HT1080 (cell line): ENCODE data around the gene GPR18. TPM values are rescaled to one million over a fixed set of nuclear protein-coding genes. Genes with fewer than 3 reads are reported as not detected.

ENCODE experiments used
- DNase-seq: peaks from one replicate; pipeline ENCODE4 v3.0.0-alpha.2; 2015; ENCODE audit warnings: low read depth
- total RNA-seq: library from RNA; depleted of rRNA; stranded (reverse); fragments of >200 nt; shearing (Covaris generic); gene quantifications from 2 replicates; pipeline ENCODE4 v1.2.3, GENCODE V29; 2014

Gene GPR18
- total RNA-seq, 1 experiment from 2014 or later: not detected

DNA sequence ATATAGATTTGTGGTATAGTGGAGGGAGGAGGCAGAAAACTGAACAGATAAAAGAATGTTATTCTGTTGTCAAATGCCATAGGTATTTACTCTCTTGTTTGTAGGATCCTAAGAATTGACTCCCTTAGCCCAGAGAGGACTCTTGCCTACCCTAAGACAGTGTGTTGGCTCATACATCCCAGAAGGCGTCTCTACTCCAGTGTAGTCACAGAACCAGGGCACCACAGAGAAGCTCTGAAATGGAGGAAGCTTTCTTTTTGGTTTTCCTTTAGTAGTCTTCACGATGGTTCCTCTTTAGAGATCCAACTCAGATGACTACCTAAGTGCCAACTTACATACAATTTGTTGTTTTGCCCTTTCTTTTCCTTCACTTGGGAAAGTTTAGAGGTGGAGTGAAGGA lies 35.0 kb upstream of the GPR18 start:
- no peak for DNase-seq

DNA sequence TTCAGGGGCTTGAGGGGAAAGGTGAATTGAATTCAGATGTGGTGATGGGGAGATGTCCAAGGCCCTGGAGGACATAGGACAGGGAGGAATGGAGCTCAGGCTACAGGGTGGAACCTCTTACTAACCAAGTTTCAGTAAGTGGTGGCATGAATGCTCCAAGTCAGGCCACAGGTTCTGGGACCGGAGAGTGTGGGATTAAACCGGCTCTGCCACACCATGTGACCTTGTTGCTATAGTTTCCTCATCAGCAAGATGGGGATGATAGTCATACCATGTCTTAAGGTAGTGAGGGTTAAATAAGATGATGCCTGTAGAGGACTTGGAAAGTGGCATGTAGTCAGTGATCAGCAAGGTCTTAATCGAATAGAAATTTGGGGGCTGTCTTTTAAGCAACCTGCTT lies 32.7 kb upstream of the GPR18 start:
- no peak for DNase-seq

DNA sequence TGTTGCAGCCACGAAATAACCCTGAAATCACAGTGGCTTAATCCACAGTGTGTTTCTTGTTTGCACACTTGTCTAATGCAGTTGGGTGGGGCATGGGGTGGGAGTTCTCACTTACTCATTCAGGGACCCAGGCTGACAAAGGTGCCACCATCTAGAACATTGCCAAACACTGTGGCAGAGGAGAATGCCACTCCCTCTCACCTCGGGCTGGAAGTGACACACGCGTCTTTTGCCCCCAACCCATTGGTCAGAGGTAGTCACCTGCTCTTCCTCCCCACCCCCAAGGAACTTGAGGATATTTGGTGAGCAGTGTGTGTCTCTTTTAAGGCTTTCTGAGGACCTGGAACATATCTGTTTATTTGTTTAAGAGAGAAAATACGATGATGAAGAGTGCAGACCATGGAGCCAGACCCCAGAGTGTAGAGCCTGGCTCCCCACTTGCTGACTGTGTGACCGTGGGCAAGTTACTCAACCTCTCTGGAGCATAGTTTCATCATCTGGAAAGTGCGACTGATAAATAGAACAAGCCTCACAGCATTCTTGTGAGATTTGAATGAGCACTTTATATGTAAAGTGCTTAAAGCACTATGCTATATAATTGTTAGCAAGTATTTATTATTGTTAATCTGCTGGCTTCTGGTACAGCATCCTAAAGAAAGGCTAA lies 31.6 kb upstream of the GPR18 start:
- no peak for DNase-seq

DNA sequence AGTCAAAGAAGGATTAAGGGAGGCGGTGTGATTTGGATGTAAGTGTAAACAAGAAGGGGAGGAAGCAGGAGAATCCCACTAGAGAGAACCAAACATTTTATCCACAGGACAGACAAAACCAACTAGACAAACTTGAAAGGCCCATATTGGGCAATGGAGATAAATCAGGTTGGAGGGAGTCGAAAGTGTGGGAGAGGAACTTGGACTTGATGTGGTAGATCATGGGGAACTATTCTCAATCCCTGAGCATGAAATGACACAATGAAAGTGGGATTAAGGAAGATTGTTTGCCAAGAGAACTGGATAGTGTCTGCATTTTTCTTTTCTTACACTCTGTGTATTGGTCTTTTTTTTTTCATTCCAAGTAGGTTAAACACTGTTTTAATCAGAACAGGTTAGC lies 31.1 kb upstream of the GPR18 start:
- DNase-seq: no peak

DNA sequence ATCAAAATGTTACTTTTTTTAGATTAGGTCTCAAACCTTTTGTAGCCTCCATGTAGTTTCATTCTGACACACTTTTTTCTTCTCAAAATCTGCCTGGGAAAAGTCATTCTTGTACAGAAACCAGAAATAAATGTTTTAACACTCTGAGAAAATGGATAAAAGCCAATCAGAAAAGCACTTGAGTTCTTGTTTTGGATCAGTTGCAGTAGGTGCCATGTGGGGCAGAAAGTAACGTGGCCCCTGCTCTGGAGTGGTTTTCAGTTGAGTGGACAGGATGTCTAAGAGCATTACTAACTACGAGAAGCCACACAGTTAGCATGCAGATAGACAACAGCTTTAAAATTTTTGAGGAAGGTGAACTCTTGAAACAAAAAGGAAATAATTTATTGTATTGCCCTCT lies 29.9 kb upstream of the GPR18 start:
- no peak for DNase-seq

DNA sequence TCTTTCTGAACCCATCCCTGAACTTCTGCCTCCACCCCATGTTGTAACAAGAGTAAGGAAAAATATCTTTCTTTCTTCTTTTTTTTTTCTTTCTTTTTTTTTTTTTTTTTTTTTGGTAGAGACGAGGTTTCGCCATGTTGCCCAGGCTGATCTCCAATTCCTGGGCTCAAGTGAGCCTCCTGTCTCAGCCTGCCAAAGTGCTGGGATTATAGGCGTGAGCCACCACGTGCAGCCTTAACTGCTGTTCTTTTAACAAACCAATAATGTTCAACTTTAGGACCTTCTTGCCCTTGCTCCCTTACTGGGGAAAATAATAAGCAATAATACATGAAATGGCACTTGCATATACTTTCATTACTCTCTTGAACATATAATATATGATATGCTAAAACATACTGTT lies 29.4 kb upstream of the GPR18 start:
- no peak for DNase-seq

DNA sequence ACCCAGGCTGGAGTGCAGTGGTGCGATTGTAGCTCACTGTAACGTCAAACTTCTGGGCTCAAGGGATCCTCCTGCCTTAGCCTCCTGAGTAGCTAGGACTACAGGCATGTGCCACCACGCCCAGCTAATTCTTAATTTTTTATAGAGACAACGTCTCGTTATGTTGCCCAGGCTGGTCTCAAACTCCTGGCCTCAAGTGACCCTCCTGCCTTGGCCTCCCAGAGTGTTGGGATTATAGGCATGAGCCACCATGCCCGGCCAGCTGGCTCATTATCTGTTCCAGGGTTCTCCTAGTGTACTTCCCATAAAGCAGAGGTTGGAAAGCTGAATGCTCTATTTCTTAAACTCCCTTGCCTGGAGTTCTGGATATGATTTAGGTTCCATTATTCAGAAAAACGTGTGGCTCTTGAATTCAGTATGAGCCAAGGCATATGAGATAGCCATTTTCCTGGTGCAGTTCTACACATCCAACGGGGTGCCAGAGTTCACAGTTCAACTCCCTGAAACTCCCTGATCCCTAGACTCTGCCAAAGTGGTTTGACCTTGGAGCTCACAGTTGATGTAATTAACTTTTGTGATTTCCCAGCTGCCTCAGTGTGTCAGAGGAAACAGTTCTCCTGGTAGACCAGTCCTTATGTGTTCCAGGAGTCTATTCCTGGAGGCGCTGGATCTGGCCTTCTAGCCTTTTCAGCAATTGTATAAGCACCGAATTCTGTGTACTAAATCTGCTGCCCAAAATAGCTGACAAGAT lies 27.4 kb upstream of the GPR18 start:
- DNase-seq: no peak

DNA sequence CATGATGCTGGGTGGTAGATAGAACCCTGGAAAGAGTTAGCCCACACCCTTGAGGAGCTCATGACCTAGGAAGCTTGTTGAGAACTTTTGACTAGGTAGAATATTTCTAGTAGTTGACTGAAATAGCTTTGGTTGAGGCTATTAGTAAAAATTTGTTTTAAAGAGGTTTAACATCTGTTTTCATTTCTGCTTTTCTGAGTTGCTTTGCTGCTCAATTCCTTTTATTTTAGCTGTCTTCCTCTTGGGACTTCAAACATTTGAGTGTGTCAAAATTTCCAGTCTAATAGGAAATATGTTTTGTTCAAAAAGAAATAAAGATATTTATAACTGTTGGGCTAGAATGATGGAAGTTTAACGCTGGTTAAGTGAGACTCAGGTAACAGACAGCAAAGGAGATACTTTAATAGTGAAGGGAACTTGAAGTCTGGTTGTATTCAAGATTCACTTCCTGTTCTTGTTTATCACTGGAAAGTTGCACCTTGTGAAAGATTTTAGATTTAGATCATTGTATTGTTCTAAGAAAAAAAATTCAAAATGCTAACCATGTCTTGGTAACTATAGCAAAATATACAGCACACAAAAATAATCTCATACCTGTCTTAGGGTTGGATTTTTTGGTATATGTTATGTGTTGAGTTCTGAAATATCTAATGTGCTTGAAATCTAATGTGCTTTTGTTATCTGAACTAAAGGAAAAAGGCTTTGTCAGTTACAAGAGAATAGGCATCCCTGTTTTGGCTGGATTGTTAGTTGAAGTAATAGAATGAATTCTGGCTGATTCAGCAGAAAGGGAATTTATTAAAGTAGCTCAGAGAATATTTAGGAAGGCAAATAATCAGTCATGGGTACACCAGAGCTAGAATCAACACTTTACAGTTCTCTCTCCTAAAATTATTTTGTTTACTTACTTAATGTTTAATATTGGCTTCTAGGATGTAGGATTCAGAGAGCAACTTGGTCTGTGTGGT lies 24.4 kb upstream of the GPR18 start:
- no peak for DNase-seq

DNA sequence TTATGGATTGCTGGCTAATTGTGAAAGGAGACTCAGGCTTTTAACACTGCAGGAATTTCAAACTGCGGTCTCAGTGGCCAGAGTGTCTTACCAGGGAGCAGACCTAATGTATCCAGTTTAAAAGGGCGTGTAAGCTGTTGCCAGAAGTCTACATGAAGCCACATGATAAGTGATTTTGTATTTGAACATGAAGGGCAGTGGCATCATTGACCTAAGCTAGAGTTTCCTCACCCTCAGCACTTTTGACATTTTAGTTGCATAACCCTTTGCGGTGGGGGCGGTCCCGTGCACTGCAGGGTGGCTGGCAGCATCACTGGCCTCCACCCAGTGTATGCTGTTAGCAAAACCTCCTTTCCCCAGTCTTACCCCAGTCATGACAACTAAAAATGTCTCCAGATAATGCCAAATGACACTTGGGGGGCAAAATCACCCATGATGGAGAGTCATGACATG lies 23.7 kb upstream of the GPR18 start:
- no peak for DNase-seq

DNA sequence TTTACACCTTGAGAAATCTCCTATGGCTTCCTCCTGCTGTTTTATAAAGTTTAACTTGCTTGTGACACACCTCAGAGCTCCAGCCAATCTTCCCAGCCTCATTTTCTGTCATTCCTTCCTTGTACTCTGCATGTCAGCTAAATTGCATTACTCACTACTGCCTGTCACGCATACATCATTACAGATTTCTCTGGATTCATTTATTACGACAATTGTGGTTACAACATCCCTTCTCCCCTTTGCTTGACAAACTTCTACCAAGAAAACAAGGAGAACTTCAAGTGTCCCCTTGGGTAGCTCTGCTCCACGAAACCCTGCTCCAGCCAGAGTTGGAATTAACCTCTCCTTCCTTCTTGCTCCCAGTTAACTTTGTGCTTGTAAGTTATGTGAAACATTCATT lies 22.0 kb upstream of the GPR18 start:
- DNase-seq: peak; percentile 26

DNA sequence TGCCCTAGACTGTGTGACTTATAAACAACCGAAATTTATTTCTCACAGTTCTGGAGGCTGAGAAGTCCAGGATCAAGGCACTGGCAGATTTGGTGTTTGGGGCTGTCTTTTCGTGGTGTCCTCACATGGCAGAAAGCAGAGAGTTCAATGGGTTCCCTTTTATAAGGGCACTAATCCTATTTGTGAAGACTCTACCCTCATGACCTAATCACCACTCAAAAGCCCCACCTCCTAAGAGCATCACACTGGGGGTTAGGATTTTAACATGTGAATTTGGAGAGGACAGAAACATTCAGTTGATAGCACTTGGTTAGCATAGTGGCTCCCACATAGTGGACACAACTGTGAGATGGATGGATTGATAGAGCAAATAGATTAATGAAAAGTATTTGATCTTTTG lies 21.5 kb upstream of the GPR18 start:
- DNase-seq: no peak

DNA sequence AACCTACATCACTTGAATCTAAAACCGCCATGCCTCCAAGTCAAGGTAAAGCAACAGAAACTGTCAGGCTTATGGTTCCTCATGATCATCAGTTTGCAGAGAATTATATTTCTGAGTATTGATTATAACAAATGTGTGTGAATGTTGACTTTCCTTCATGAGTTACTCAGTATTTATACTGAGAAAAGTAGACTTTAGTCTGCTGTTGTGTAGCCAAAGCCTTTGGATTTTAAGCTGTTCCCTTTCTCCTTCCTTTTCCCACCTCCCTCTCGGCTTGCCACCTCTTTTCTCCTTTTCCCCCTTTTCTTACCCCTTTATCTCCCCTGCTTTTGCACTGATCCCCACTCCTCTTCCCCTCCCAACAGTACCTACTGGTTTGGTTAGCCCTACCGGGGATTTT lies 20.7 kb upstream of the GPR18 start:
- DNase-seq: no peak

DNA sequence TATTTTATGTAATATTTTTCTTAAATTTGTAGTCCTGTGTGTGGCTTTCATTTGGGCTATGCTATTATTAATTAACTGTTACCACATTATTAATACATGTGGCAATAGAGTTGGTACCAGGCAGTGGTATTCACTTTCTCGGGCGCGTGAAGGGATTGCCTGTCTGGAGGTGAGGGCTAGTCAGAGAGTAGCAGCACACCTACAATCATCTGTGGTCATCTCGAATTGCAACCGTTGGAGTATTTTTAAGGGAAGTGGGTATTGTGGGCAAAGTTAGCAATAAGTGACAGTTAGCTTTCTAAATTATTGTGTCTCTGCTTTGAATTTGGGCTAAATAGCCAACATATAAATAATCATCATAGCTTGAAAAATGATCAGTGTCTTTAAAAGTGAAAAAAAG lies 20.0 kb upstream of the GPR18 start:
- DNase-seq: no peak

DNA sequence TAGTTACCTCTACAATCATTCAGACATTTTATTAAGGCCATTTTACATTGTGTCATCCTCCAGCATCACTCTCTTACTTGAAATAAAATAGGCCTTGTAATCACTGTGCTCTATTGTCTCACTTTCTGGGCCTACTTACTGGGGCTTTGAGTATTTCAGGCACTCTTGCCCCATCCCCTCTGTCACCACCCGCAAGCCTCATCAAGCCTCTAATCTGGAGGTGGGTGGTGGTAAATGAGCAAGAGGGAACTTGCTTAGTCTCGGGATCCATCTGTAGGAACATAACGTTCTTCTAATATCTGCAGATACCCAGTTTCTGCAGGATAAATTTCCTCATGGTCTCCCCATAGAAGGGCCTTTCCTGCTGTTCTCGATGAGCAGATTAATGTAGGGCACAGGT lies 19.4 kb upstream of the GPR18 start:
- DNase-seq: no peak

DNA sequence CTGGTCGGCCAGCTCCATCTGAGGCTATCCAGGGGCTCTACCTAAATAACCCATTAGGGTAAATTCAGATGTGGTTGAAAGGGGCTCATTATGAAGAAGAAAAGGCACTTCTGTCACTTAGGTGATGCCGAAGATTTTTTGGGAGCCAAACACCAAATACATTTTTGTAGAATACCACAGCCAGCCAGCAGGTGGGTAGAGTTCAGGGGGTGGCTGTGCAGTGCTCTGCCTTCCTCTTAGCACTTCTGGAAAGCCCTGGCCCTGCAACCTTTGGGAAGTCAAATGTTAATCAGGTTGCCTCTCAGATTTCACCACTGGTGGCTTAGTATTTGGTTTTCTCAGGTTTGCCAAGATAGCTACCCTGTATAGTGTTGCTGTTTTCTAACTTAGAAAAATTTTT lies 18.5 kb upstream of the GPR18 start:
- no peak for DNase-seq

DNA sequence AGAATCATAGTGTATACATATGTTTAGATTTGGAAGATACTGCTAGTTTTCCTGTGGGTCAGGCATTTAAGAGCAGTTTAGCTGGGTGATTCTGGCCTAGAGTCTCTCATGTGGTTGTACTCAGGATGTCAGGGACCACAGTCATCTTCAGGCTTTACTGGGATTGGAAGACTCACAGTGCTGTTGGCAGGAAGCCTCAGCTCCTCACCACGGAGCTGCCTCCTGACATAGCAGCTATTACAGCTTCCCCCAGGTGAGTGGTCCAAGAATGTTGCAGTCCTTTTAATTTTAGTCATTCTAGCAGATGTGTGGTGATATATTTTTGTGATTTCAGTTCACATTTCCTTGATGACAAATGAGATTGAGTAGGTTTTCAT lies 16.9 kb upstream of the GPR18 start:
- peak; percentile 88 for DNase-seq

DNA sequence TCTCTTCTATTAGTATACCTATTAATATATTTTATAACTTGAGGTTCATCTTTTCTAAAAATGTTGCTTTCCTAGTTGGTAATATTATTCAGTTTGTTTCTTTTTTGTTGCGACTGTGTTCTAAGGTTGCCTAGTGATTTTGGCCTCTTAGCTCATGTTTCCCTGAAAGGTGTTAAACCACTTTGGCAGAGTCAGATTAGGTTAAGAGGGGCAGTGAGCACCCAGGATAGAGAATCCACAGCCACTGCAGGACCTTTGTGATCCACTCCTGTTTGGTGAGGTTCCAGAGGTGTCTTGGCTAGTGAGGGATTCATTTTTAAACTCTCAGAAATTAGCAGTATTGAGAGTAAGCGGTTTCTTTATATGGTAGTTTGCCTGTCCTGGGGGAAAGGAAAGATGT lies 14.9 kb upstream of the GPR18 start:
- DNase-seq: no peak

DNA sequence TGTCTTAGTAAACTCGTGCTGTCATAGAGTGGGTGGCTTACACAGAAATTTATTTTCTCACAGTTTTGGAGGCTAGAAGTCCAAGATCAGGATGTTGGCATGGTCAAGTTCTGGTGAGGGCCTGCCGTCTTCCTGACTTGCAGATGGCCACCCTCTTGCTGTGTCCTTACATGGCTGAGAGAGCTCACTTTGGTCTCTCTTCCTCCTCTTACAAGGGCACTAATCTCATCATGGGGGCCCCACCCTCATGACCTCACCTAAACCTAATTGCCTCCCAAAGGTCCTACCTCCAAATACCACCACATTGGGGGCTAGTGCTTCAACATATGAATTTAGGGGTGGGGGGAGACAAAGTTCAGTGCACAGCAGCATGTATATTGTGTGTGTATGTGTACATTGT lies 14.3 kb upstream of the GPR18 start:
- DNase-seq: no peak

DNA sequence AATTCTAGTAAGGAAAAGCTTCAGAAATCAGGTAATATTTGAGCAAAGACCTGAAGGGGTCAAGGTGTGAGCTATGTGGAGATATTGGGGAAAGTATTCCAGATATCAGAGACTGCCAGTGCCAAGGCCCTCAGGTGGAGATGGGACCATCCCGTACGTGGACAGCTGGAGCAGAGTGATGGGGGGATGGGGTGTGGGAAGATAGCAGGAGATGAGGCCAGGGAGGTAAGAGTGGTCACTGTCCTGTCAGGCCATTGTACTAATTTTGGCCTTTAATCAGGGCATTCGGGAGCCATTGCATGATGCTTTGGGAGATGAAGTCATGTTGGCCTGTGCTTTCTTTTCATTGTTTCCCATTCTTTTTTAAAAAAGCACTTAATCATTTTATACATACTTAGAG lies 13.1 kb upstream of the GPR18 start:
- DNase-seq: no peak

DNA sequence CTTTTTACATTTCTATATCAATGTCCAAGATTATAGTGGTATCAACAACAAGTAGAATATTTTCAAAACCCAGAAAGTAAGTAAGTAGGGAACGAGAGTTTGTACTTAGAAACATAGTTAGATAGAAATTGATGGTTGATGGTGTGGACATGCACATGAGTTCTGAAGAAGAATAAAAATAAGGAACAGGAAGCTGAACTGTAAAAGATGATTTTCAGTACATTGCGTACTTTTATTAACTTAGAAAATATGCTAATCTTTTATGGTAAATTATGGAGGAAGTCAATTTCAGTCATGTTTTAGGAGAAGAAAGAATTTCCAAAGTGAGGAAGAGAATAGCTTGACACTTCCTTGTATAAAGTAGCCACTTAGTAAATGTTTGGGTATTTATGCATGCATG lies 12.3 kb upstream of the GPR18 start:
- no peak for DNase-seq

DNA sequence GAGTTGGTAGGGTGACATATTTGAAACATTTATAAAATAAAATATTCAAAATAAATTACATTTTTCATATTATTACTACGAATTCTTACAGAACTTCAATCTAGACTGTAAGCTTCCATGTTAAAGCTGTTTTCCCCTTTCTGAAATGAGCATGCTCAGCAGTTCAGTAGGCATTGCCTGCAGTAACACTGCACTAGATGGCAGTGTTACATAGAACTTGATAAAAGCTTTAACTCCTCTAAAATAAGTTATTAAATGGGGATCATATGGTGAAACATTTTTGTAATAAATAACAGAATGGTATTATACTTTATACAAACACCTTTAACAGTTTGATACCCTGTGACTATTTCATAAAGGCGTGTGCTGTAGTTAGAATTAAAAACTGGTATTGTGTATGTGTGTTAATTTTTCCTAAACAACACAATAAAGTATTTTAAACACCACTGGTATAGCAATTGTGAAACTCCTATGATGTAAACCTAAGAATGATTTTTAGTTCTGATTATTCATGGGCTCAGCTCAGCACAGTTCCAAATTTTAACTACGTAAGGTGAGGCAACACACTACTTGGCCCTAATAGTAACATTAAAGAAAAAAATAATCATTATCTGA lies 11.6 kb upstream of the GPR18 start:
- DNase-seq: peak; percentile 44

DNA sequence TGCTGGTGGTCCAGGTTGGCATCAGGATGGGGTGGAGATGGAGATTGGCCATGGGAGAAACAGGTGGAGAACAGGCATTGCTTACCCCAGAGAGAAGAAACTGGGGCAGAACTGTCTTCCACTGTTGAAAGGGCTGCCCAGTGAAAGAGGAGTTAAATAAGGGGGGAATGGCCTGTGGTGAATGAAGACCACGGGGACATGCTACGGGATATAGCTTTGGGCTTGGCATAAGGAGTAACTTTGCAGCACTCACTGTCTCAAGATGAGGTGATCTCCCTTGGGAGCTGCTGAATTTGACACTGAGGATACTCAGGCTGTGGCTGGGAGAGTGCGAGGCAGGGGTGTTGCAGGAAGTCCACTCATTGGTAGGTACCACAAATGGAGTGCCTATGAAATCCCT lies 10.6 kb upstream of the GPR18 start:
- no peak for DNase-seq
